ENCODE results near the gene TICRR. TPM values are rescaled to one million over a fixed set of nuclear protein-coding genes. Genes with fewer than 3 reads are reported as not detected.
"Not testable (repeated sequence)": the region's sequence is repeated elsewhere in the genome, so short reads cannot be mapped to it uniquely, and the experiment has no call there.

TICRR gene
- total and polyA plus RNA-seq, 2 of the 13 experiments (the other 11 are each of a cell fraction or from before 2014, with no cell fraction given), result 4.1 to 14.3 TPM

GRCh38 chr15:89543389-89543788 is 31.9 kb upstream of the TICRR start (continued):
- TF ChIP-seq ZNF577 (CRISPR knock-in tag; IDR thresholded peaks at IDR 0.05; ENCODE audit: borderline replicate concordance, low read depth), result no peak
- TF ChIP-seq RARA (CRISPR knock-in tag; IDR thresholded peaks at IDR 0.05), result no peak
- TF ChIP-seq ZNF275 (CRISPR knock-in tag; IDR thresholded peaks at IDR 0.05; ENCODE audit: borderline replicate concordance), result no peak
- no peak for TF ChIP-seq ZNF451 (CRISPR knock-in tag; IDR thresholded peaks at IDR 0.05)
- TF ChIP-seq ZEB1 (IDR thresholded peaks at IDR 0.05; ENCODE audit: insufficient replicate concordance, low read depth), result no peak
- no peak for TF ChIP-seq GLMP (CRISPR knock-in tag; IDR thresholded peaks at IDR 0.05; ENCODE audit: borderline replicate concordance)

GRCh38 chr15:89549138-89549537 is 26.1 kb upstream of the TICRR start:
- H3K9me3 ChIP-seq (ENCODE audit: low read length); POLR2A ChIA-PET; H3K4me3 ChIP-seq (replicated peaks in 1 of 3; ENCODE audit: insufficient read depth in 1 of 3, low read depth in 2 of 3, low read length in 3 of 3); H3K4me1 ChIP-seq (ENCODE audit: insufficient read depth, low read length); ATAC-seq; H3K36me3 ChIP-seq (replicated peaks in 1 of 2; ENCODE audit: control insufficient read depth in 1 of 2, insufficient read depth in 2 of 2, low read length in 2 of 2); H2AFZ ChIP-seq (ENCODE audit: low read length); in situ Hi-C loops (cut with HindIII; ENCODE audit: extremely low pct_ligation_motif_present, low pct_unique_long_range_greater_than_20kb); H3K27me3 ChIP-seq (ENCODE audit: control insufficient read depth in 1 of 2, insufficient read depth in 2 of 2, low read length in 2 of 2); FAIRE-seq; H4K20me1 ChIP-seq (ENCODE audit: insufficient read depth, low read length); H3K79me2 ChIP-seq (ENCODE audit: insufficient read depth, low read length); H3K9ac ChIP-seq (ENCODE audit: insufficient read depth, low read depth, low read length); H3K4me2 ChIP-seq (ENCODE audit: low read depth, low read length); CTCF ChIA-PET (ENCODE audit: low intra/inter-chr PET ratio, low total read pairs); intact Hi-C loops (cut with micrococcal nuclease; ENCODE audit: unreplicated experiment); DNase-seq (ENCODE audit: low spot score); BruUV-seq (replicated peaks); H3K27ac ChIP-seq (ENCODE audit: extremely low read length, insufficient read depth, low read length): not testable (repeated sequence)
- WGBS (ENCODE audit: low lambda C conversion rate), result 1% methylated on average over 4 of the region's 4 CpGs
